HCT116 (cell line): ENCODE results near the gene MMD.

ENCODE experiments used
- CEBPB ChIP-seq: IDR thresholded peaks from 2 replicates; pipeline ENCODE4 v1.6.1; 2012; ENCODE audit warnings: low read depth
- ELF1 ChIP-seq: IDR thresholded peaks from 2 replicates; pipeline ENCODE4 v1.6.1; 2012; ENCODE audit warnings: low read depth, borderline replicate concordance
- EZH2phosphoT487 ChIP-seq: fragments of 200-600 bp; IDR thresholded peaks from 2 replicates; pipeline ENCODE4 v1.6.1; 2018; ENCODE audit warnings: antibody characterized with exemption, borderline replicate concordance
- POLR2A ChIP-seq: IDR thresholded peaks from 2 replicates; pipeline ENCODE4 v1.7.0; 2011; ENCODE audit warnings: borderline replicate concordance; ENCODE audit not compliant: insufficient read depth, insufficient read length; ENCODE audit errors: extremely low read depth
- POLR2AphosphoS5 ChIP-seq: IDR thresholded peaks from 2 replicates; pipeline ENCODE4 v1.6.1; 2011; ENCODE audit warnings: mild to moderate bottlenecking, low read depth, low read length, moderate library complexity
- RAD21 ChIP-seq: IDR thresholded peaks from 2 replicates; pipeline ENCODE4 v1.6.1; 2012; ENCODE audit warnings: low read depth, mild to moderate bottlenecking
- SIN3A ChIP-seq: IDR thresholded peaks from 2 replicates; pipeline ENCODE4 v1.6.1; 2012; ENCODE audit warnings: low read depth
- SP1 ChIP-seq: IDR thresholded peaks from 2 replicates; pipeline ENCODE4 v1.6.1; 2012; ENCODE audit warnings: low read depth
- TCF7L2 ChIP-seq: IDR thresholded peaks from 2 replicates; pipeline ENCODE4 v1.7.0; 2011; ENCODE audit warnings: borderline replicate concordance, inconsistent platforms; ENCODE audit not compliant: insufficient read depth, insufficient read length; ENCODE audit errors: extremely low read depth
- YY1 ChIP-seq: IDR thresholded peaks from 2 replicates; pipeline ENCODE4 v1.6.1; 2011; ENCODE audit warnings: low read length, low read depth, moderate library complexity, mild to moderate bottlenecking; ENCODE audit not compliant: insufficient replicate concordance; ENCODE audit errors: extremely low read depth
- ZNF274 ChIP-seq: fragments of 200-500 bp; sonication (Bioruptor generic); IDR thresholded peaks from 2 replicates; pipeline ENCODE4 v1.6.1; 2014; ENCODE audit warnings: mild to moderate bottlenecking, low read depth, low read length, inconsistent platforms
- TF ChIP-seq, protein P1 (sequence below): IDR thresholded peaks from 2 replicates; pipeline ENCODE4 v1.6.1; 2012; ENCODE audit warnings: low read depth
- TF ChIP-seq, protein P2 (sequence below), 3 experiments: fragments of 200-600 bp in 1 of 3; sonication (generic) in 1 of 3; IDR thresholded peaks in 2 of 3; conservative IDR thresholded peaks in 1 of 3; 2 replicates each; pipeline ENCODE4 v1.5.1; 2012 to 2017; ENCODE audit warnings: low read depth in 2 of 3, low read length in 2 of 3, antibody characterized with exemption in 1 of 3, borderline replicate concordance in 1 of 3, control low read depth in 1 of 3, mild to moderate bottlenecking in 1 of 3, mixed read lengths in 1 of 3, mixed run types in 1 of 3, moderate library complexity in 1 of 3; ENCODE audit not compliant: insufficient read depth in 1 of 3

DNA sequence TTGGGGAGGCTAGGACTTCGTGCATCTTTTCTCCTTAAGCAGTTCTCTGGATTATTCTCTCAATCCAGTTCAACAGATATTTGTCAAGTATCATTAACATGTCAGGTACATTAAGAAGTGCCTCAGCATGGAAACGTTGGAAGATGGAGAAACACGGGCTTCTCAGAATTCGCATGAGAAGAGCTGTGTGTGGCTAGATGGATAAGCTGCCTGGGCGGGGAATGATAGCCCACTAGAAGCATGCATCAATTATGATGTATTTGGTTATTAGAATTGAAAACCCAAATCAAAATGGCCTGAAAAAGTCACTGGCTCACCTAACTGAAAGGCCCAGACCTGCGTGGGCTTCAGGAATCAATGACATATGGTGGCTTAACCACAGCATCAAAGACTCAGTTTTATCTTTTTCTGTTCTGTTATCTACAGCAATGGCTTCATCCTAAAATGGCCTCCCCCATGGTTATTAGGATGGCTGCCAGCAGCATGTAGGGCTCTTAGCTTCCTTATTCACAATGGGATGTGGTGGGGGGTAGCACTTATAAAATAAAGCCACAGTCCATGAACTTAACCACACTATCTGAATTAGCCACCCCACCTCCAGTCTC lies 43.9 kb downstream of the MMD start:
- TF ChIP-seq, protein P1, sequence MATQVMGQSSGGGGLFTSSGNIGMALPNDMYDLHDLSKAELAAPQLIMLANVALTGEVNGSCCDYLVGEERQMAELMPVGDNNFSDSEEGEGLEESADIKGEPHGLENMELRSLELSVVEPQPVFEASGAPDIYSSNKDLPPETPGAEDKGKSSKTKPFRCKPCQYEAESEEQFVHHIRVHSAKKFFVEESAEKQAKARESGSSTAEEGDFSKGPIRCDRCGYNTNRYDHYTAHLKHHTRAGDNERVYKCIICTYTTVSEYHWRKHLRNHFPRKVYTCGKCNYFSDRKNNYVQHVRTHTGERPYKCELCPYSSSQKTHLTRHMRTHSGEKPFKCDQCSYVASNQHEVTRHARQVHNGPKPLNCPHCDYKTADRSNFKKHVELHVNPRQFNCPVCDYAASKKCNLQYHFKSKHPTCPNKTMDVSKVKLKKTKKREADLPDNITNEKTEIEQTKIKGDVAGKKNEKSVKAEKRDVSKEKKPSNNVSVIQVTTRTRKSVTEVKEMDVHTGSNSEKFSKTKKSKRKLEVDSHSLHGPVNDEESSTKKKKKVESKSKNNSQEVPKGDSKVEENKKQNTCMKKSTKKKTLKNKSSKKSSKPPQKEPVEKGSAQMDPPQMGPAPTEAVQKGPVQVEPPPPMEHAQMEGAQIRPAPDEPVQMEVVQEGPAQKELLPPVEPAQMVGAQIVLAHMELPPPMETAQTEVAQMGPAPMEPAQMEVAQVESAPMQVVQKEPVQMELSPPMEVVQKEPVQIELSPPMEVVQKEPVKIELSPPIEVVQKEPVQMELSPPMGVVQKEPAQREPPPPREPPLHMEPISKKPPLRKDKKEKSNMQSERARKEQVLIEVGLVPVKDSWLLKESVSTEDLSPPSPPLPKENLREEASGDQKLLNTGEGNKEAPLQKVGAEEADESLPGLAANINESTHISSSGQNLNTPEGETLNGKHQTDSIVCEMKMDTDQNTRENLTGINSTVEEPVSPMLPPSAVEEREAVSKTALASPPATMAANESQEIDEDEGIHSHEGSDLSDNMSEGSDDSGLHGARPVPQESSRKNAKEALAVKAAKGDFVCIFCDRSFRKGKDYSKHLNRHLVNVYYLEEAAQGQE = no peak
- TF ChIP-seq CEBPB (no peak), RAD21 (no peak), ELF1 (no peak), SIN3A (no peak), POLR2A (no peak), TCF7L2 (no peak), YY1 (no peak), ZNF274 (no peak), POLR2AphosphoS5 (no peak), EZH2phosphoT487 (no peak), SP1 (no peak)
- TF ChIP-seq, protein P2, sequence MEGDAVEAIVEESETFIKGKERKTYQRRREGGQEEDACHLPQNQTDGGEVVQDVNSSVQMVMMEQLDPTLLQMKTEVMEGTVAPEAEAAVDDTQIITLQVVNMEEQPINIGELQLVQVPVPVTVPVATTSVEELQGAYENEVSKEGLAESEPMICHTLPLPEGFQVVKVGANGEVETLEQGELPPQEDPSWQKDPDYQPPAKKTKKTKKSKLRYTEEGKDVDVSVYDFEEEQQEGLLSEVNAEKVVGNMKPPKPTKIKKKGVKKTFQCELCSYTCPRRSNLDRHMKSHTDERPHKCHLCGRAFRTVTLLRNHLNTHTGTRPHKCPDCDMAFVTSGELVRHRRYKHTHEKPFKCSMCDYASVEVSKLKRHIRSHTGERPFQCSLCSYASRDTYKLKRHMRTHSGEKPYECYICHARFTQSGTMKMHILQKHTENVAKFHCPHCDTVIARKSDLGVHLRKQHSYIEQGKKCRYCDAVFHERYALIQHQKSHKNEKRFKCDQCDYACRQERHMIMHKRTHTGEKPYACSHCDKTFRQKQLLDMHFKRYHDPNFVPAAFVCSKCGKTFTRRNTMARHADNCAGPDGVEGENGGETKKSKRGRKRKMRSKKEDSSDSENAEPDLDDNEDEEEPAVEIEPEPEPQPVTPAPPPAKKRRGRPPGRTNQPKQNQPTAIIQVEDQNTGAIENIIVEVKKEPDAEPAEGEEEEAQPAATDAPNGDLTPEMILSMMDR (IDR thresholded peaks at IDR 0.05 in 2 of 3, conservative IDR thresholded peaks at IDR 0.05 in 1 of 3; ENCODE audit: borderline replicate concordance in 1 of 3, insufficient read depth in 1 of 3, low read depth in 2 of 3, low read length in 2 of 3) = no peak
